Hematopoietic multipotent progenitor cell treated with erythropoietin and hydrocortisone succinate and interleukin-3 and kit ligand, for 8 days (in vitro differentiated cells): ENCODE results near the gene COL27A1.
"Not testable (repeated sequence)": the region's sequence is repeated elsewhere in the genome, so short reads cannot be mapped to it uniquely, and the experiment has no call there.

Experiments used
- DNase-seq: peaks from one replicate; pipeline ENCODE4 v3.0.0-alpha.2; 2015

The COL27A1 gene

DNA sequence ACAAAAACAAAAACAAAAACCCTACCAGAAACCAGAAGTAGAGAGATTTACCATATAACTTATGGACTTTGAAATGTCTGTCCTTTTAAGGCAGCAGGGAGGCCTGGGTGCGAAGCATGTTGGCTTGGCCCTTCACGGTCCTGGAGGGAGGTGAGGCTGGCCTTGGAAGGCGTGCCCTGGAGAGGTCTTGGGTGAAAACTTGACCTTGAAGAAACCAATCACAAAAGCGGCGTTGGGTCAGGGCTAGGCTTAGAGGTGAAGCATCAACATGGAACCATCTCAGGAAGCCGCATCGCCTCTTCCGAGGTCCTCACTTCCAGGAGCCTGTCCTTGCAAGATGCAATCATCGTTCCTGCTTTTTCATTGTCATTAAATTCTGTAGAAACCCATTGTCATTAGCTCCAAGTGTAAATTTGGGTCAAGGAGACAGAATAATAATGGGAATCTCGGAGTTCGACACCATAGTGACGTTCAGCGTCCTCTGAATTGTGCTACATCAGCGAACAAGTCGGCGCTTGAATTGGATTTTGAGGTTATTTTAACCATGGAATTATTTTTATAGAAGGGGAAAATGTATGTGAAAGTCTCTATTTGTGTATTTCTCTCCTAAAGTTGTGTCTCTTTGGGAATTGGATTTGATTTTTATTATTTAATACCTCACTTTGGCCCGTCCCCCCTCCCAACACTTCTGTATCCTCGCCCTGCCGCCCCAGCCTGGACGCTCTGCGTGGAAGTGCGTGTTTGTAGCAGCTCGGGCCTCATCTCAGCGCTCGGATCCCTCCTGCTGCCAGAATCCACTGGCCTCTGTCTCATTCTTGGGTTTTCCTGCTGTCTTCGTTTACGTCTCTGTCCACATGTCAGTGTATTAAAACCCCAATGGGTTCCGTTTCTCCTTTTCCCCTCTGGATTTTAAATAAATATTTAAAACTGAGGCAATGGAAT, 156.5 kb downstream of the COL27A1 start:
- no peak for DNase-seq

- no peak for DNase-seq
These were observed 157.2 kb downstream of the COL27A1 start for GRCh38 chr9:114312513-114312875.

DNA sequence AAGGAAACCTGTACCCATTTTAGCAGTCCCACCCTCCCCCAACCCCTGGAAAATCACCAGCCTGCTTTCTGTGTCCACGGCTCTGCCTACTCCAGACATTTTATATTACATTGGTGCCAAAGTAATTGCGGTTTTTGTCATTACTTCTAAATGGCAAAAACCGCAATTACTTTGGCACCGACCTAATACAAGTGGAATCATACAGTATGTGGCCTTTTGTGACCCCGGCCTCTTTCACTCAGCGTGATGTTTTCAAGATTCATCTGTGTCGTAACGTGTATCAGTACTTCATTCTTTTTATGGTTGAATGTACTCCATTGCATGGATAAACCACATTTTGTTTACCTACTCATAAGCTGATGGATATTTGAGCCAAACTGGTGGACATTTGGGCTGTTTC, 157.8 kb downstream of the COL27A1 start:
- no peak for DNase-seq

GRCh38 chr9:114314256-114314867, 159.0 kb downstream of the COL27A1 start:
- no peak for DNase-seq

DNA sequence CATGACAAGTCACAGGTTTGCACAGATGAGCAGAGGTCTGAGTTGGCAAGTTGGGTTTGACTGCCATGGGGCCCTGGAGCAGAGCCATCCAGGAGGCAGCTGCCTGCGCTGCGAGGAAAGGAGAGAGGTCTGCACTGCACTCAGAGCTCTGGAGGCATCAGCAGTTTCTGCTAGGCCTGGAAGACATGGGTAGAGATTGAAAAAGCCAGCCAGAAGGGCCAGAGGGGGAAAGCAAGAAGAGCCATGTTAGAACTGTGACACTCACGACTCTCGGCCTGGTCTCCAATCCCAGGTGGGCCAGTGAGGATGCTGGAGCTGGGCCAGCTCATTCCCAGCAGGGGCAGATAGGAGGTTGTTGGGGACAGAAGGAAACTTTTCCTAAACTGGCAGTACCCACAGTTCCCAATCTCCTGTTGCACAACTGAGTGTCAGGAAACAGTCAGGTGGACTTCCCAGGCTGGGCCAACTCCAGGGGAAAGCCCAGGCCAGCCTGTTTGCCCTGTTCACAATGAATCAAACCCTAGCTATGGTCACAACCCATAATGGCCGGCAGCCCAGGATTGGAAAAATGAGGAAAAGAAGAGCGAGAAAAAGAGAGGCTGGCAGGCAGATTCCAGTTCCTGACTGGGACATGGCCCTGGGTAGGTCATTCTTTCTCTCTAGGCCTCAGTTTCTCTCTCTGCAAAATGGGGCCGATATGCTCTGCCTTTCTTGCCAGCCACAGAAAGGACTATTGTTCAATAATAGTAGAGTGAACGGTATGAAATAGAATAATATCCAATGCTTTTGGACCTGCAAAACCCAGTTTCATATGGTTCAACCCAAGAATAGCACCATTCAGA, 159.8 kb downstream of the COL27A1 start:
- no peak for DNase-seq

GRCh38 chr9:114315723-114316363, 160.5 kb downstream of the COL27A1 start:
- no peak for DNase-seq

DNA sequence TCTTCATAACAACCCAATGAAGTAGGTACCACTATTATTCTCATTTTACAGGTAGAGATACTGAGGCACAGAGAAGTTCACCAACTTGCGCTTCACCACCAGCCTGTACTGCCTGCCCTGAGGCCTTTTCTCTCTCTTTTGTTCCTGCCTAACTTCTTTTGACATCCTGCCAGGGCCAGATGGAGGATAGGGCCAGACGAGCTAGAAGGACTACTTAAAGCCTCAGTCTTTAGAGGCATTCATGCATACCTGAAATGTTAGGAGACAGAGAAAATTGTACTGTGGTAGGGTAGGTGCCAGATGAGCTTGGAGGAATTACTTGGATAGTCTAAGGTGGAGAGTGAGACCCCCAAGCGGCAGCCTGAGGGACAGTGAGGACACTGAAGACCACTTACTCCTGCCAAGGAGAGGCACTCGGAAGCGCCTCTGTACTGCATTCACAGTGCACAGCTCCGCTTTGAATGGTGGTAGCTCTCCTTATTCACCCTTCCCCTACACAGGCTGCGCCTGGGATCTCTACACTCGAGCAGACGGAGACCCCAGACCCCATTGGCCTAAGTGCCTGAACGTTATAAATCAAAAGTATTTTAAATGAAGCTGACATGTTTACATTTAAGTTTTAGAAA, 161.4 kb downstream of the COL27A1 start:
- no peak for DNase-seq

- DNase-seq, result no peak
These were observed 162.5 kb downstream of the COL27A1 start for GRCh38 chr9:114317665-114318357.

DNA sequence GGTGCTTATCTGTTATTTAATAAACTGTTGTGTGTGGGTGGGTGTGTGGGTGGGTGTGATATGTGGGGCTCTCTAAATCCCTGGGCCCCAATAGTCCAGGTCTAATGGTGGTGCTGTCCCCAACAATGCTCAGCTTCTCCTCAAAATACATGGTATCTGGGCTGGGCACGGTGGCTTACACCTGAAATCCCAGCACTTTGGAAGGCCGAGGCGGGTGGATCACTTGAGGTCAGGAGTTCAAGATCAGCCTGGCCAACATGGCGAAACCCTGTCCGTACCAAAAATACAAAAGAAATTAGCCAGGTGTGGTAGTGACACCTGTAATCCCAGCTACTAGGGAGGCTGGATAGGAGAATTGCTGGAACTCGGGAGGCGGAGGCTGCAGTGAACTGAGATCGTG, 163.1 kb downstream of the COL27A1 start:
- no peak for DNase-seq

- no peak for DNase-seq
These were observed 163.8 kb downstream of the COL27A1 start for GRCh38 chr9:114319147-114319546.

DNA sequence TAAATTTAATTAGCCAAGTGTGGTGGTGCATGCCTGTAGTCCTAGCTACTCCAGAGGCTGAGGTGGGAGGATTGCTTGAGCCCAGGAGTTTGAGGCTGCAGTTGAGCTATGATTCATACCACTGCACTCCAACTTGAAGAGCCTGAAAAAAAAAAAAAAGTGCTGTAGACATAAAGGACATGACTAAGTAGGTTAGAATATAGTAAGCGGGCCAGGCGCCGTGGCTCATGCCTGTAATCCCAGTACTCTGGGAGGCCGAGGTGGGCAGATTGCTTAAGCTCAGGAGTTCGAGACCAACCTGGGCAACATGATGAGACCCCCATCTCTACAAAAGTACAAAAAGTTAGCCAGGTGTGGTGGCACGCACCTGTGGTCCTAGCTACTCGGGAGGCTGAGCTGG, 165.4 kb downstream of the COL27A1 start:
- not testable (repeated sequence) for DNase-seq

- no peak for DNase-seq
These were observed 166.4 kb downstream of the COL27A1 start for GRCh38 chr9:114321759-114322158.

GRCh38 chr9:114322160-114322818, 167.0 kb downstream of the COL27A1 start:
- DNase-seq, result not testable (repeated sequence)

DNA sequence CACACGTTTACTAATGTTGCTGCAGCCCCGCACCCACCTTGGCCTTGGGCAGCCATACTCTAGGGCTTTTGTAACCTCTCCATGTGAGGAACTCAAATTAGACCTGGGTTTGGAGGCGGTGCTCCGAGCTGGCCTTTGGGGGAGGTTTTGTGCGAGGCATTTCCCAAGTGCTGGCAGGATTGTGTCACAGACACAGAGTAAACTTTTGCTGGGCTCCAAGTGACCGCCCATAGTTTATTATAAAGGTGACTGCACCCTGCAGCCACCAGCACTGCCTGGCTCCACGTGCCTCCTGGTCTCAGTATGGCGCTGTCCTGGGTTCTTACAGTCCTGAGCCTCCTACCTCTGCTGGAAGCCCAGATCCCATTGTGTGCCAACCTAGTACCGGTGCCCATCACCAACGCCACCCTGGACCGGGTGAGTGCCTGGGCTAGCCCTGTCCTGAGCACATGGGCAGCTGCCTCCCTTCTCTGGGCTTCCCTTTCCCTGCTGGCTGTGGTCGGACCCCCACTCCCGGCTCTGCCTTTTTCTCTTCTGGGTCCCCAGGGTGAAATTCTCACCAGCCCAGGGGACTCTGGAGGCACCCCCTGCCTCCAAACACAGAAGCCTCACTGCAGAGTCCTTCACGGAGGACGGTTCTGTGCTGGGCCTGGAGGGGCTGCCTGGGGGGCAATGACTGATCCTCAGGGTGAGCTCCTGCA, 167.6 kb downstream of the COL27A1 start, which contains the start of gene ORM1:
Gene ORM1 (plus strand): TSS at position 268 of the 701 bp plus-strand sequence. CDS start 36 bp downstream, at position 304.
- not testable (repeated sequence) for DNase-seq

GRCh38 chr9:114323849-114324248, 168.5 kb downstream of the COL27A1 start:
- DNase-seq, result not testable (repeated sequence)

- DNase-seq, result no peak
These were observed 169.2 kb downstream of the COL27A1 start for GRCh38 chr9:114324492-114324891.

GRCh38 chr9:114324965-114325364, 169.6 kb downstream of the COL27A1 start:
- DNase-seq, result not testable (repeated sequence)

GRCh38 chr9:114325684-114326254, 170.4 kb downstream of the COL27A1 start:
- not testable (repeated sequence) for DNase-seq

DNA sequence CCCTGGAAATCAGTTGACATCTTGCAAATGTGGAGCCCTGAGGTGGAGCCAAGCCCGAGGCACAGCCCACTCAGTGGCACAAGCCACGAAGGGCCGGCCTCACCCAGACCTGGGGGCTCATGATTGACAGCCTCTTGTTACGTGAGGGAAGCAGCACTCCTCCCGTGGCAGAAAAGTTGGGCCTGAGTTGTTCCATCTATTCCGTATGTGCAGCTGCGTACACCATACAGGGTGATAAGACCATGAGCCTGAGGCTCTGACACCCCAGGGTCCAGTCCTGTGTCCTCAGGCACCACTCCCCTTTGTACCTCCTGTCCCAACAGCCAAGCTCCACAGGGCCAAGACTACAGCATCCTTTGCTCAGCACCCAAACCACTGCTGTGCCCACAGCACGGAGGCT, 172.4 kb downstream of the COL27A1 start:
- no peak for DNase-seq

GRCh38 chr9:114328357-114328820, 173.1 kb downstream of the COL27A1 start:
- not testable (repeated sequence) for DNase-seq
